CD4-positive, alpha-beta T cell treated with Interleukin-17A for 4 hours (primary cell): ENCODE data around the gene ZNF442.
"Not testable (repeated sequence)": the region's sequence is repeated elsewhere in the genome, so short reads cannot be mapped to it uniquely, and the experiment has no call there.

Experiments used
- DNase-seq: peaks from one replicate; pipeline ENCODE4 v3.0.0-alpha.2; 2020; ENCODE audit warnings: mixed read lengths

ZNF442 gene

GRCh38 chr19:12365236-12366162 is at the start of gene ZNF442:
ZNF442 (minus strand) TSS chr19:12365683; CDS start chr19:12363631, 2,052 bp downstream.
- peak; percentile 88 for DNase-seq

- no peak for DNase-seq
Measured at GRCh38 chr19:12411893-12412292, 46.4 kb upstream of the ZNF442 start.

GRCh38 chr19:12400633-12401502 is 35.4 kb upstream of the ZNF442 start, which contains the start of gene ZNF799:
ZNF799 (minus strand) TSS chr19:12401271; CDS start chr19:12401070, 201 bp downstream.
- DNase-seq, result peak; percentile 90

- peak; percentile 5 for DNase-seq
Measured at GRCh38 chr19:12399901-12400632, 34.6 kb upstream of the ZNF442 start.

- DNase-seq, result not testable (repeated sequence)
Measured at GRCh38 chr19:12391148-12391547, 25.7 kb upstream of the ZNF442 start.

- not testable (repeated sequence) for DNase-seq
Measured at GRCh38 chr19:12386365-12386764, 20.9 kb upstream of the ZNF442 start.

GRCh38 chr19:12380444-12380737 is 14.9 kb upstream of the ZNF442 start:
- no peak for DNase-seq

GRCh38 chr19:12379732-12380443 is 14.4 kb upstream of the ZNF442 start:
- DNase-seq, result no peak

- no peak for DNase-seq
Measured at GRCh38 chr19:12374026-12374425, 8.5 kb upstream of the ZNF442 start.

- DNase-seq, result peak; percentile 12
Measured at GRCh38 chr19:12364391-12365235, 870 bp downstream of the ZNF442 start.

GRCh38 chr19:12362236-12362635 is 3.2 kb downstream of the ZNF442 start:
- not testable (repeated sequence) for DNase-seq

GRCh38 chr19:12353375-12353774 is 12.1 kb downstream of the ZNF442 start:
- DNase-seq, result no peak

- no peak for DNase-seq
Measured at GRCh38 chr19:12350890-12351197, 14.6 kb downstream of the ZNF442 start.

GRCh38 chr19:12350185-12350889 is 15.1 kb downstream of the ZNF442 start:
- no peak for DNase-seq

- peak; percentile 48 for DNase-seq
Measured at GRCh38 chr19:12346896-12347295, 18.6 kb downstream of the ZNF442 start.

- no peak for DNase-seq
Measured at GRCh38 chr19:12345197-12345596, 20.3 kb downstream of the ZNF442 start.

- DNase-seq, result peak; percentile 99
Measured at GRCh38 chr19:12333162-12334159, 32.0 kb downstream of the ZNF442 start, which contains the start of gene ZNF563. ZNF563 (minus strand) TSS chr19:12333633; CDS start chr19:12333482, 151 bp downstream.

GRCh38 chr19:12331211-12331941 is 34.1 kb downstream of the ZNF442 start:
- DNase-seq, result peak; percentile 50

GRCh38 chr19:12330340-12330739 is 35.1 kb downstream of the ZNF442 start:
- DNase-seq, result no peak
